ENCODE measurements around the gene GLIPR1L1. TPM values are rescaled to one million over a fixed set of nuclear protein-coding genes. Genes with fewer than 3 reads are reported as not detected.

Gene GLIPR1L1
- total RNA-seq, 6 experiments from 2014 or later = not detected

- no peak for DNase-seq
- no peaks in the 10 kb centered on the region for H3K36me3 Mint-ChIP-seq (ENCODE audit: low read depth)
- no peaks in the 10 kb centered on the region; the same call in 1 of the 2 replicates for H3K27me3 Mint-ChIP-seq (ENCODE audit: insufficient read depth)
- H3K27ac Mint-ChIP-seq = no peak overlapping the region
- no peak for TF ChIP-seq CTCF (IDR thresholded peaks at IDR 0.05)
- H3K4me3 Mint-ChIP-seq = no peak overlapping the region
- no peaks in the 10 kb centered on the region for H3K9me3 Mint-ChIP-seq
- H3K4me1 Mint-ChIP-seq (ENCODE audit: low read depth) = peaks cover 10% of the 10 kb centered on the region
Observed at GRCh38 chr12:75294797-75295196, 39.7 kb upstream of the GLIPR1L1 start.

GRCh38 chr12:75302225-75302624, 32.2 kb upstream of the GLIPR1L1 start:
- H3K27me3 Mint-ChIP-seq (ENCODE audit: insufficient read depth) = no peaks in the 10 kb centered on the region
- no peak for DNase-seq
- H3K9me3 Mint-ChIP-seq = no peaks in the 10 kb centered on the region
- no peak overlapping the region for H3K27ac Mint-ChIP-seq
- TF ChIP-seq CTCF (IDR thresholded peaks at IDR 0.05) = no peak
- no peak overlapping the region for H3K4me3 Mint-ChIP-seq
- no peaks in the 10 kb centered on the region for H3K36me3 Mint-ChIP-seq (ENCODE audit: low read depth)
- H3K4me1 Mint-ChIP-seq (ENCODE audit: low read depth) = peaks cover 5% of the 10 kb centered on the region; the same call in 1 of the 2 replicates

- Mint-ChIP-seq H3K27ac (no peak overlapping the region), H3K4me1 (ENCODE audit: low read depth) (peaks cover under 1% of the 10 kb centered on the region; the same call in 1 of the 2 replicates), H3K36me3 (ENCODE audit: low read depth) (no peaks in the 10 kb centered on the region), H3K9me3 (no peaks in the 10 kb centered on the region), H3K27me3 (ENCODE audit: insufficient read depth) (no peaks in the 10 kb centered on the region), H3K4me3 (no peak overlapping the region)
- DNase-seq = no peak
- TF ChIP-seq CTCF (IDR thresholded peaks at IDR 0.05) = no peak
Observed at GRCh38 chr12:75302781-75303180, 31.7 kb upstream of the GLIPR1L1 start.

- Mint-ChIP-seq H3K27ac (no peak overlapping the region), H3K4me1 (ENCODE audit: low read depth) (no peaks in the 10 kb centered on the region), H3K4me3 (no peak overlapping the region), H3K9me3 (no peaks in the 10 kb centered on the region), H3K36me3 (ENCODE audit: low read depth) (no peaks in the 10 kb centered on the region), H3K27me3 (ENCODE audit: insufficient read depth) (no peaks in the 10 kb centered on the region)
- DNase-seq = no peak
- no peak for TF ChIP-seq CTCF (IDR thresholded peaks at IDR 0.05)
Observed at GRCh38 chr12:75305412-75306332, 28.8 kb upstream of the GLIPR1L1 start.

GRCh38 chr12:75308279-75308678, 26.2 kb upstream of the GLIPR1L1 start:
- peaks cover 7% of the 10 kb centered on the region; the same call in 1 of the 2 replicates for H3K4me1 Mint-ChIP-seq (ENCODE audit: low read depth)
- H3K36me3 Mint-ChIP-seq (ENCODE audit: low read depth) = no peaks in the 10 kb centered on the region
- H3K4me3 Mint-ChIP-seq = no peak overlapping the region
- TF ChIP-seq CTCF (IDR thresholded peaks at IDR 0.05) = no peak
- no peak overlapping the region for H3K27ac Mint-ChIP-seq
- H3K9me3 Mint-ChIP-seq = no peaks in the 10 kb centered on the region
- no peaks in the 10 kb centered on the region for H3K27me3 Mint-ChIP-seq (ENCODE audit: insufficient read depth)
- no peak for DNase-seq
